HEK293 (cell line): Measurements from ENCODE around the gene PLEKHA7.
A peak's percentile ranks its signal among the peaks of the same experiment; 100 is the strongest.

Experiments
- KLF9 ChIP-seq: fragments of 450-650 bp; formaldehyde crosslinking; IDR thresholded peaks from 2 replicates; pipeline ENCODE4 v1.5.1; 2016; ENCODE audit warnings: missing biosample characterization, missing genetic modification characterization, low read depth
- REST ChIP-seq: fragments of 450-650 bp; formaldehyde crosslinking; IDR thresholded peaks from 2 replicates; pipeline ENCODE4 v1.5.1; 2016; ENCODE audit warnings: missing biosample characterization, missing genetic modification characterization
- TCF7L2 ChIP-seq: IDR thresholded peaks from 2 replicates; pipeline ENCODE4 v1.6.1; 2011; ENCODE audit warnings: low read depth, mild to moderate bottlenecking, inconsistent platforms, low read length, moderate library complexity, borderline replicate concordance
- TRIM28 ChIP-seq: IDR thresholded peaks from 2 replicates; pipeline ENCODE4 v1.6.1; 2011; ENCODE audit warnings: low read length, control low read depth, borderline replicate concordance
- ZBTB11 ChIP-seq: fragments of 450-650 bp; formaldehyde crosslinking; conservative IDR thresholded peaks from 2 replicates; pipeline ENCODE4 v1.5.1; 2016; ENCODE audit warnings: low read depth, missing biosample characterization, missing genetic modification characterization
- ZBTB8A ChIP-seq: fragments of 450-650 bp; formaldehyde crosslinking; IDR thresholded peaks from 2 replicates; pipeline ENCODE4 v1.5.1; 2016; ENCODE audit warnings: missing biosample characterization, missing genetic modification characterization
- ZIC2 ChIP-seq: fragments of 450-650 bp; formaldehyde crosslinking; IDR thresholded peaks from 2 replicates; pipeline ENCODE4 v1.5.1; 2016; ENCODE audit warnings: missing biosample characterization, missing genetic modification characterization
- ZNF202 ChIP-seq: fragments of 450-650 bp; formaldehyde crosslinking; IDR thresholded peaks from 2 replicates; pipeline ENCODE4 v1.5.1; 2016; ENCODE audit warnings: missing biosample characterization, missing genetic modification characterization, borderline replicate concordance
- ZNF274 ChIP-seq, 2 experiments: fragments of 200-500 bp in 1 of 2; fragments of 450-650 bp in 1 of 2; sonication (Bioruptor generic) in 1 of 2; formaldehyde crosslinking in 1 of 2; IDR thresholded peaks; 2 replicates each; pipeline versions ENCODE4 v1.5.1 to v1.6.1; 2014 to 2016; ENCODE audit warnings: borderline replicate concordance in 1 of 2, inconsistent platforms in 1 of 2, low read length in 1 of 2, missing biosample characterization in 1 of 2, missing genetic modification characterization in 1 of 2
- ZNF394 ChIP-seq: fragments of 450-650 bp; formaldehyde crosslinking; IDR thresholded peaks from 2 replicates; pipeline ENCODE4 v1.5.1; 2016; ENCODE audit warnings: missing biosample characterization, missing genetic modification characterization, mild to moderate bottlenecking, moderate library complexity, borderline replicate concordance
- ZNF549 ChIP-seq: fragments of 450-650 bp; IDR thresholded peaks from 2 replicates; pipeline ENCODE4 v1.5.1; 2018; ENCODE audit warnings: missing biosample characterization, missing genetic modification characterization, mild to moderate bottlenecking, inconsistent platforms, moderate library complexity
- ZNF555 ChIP-seq: fragments of 450-650 bp; formaldehyde crosslinking; conservative IDR thresholded peaks from 2 replicates; pipeline ENCODE4 v1.5.1; 2017; ENCODE audit warnings: missing biosample characterization, mild to moderate bottlenecking, missing genetic modification characterization, inconsistent platforms
- ZNF600 ChIP-seq: fragments of 450-650 bp; formaldehyde crosslinking; IDR thresholded peaks from 2 replicates; pipeline ENCODE4 v1.5.1; 2016; ENCODE audit warnings: missing biosample characterization, missing genetic modification characterization
- ZNF624 ChIP-seq: fragments of 450-650 bp; formaldehyde crosslinking; IDR thresholded peaks from 2 replicates; pipeline ENCODE4 v1.5.1; 2017; ENCODE audit warnings: missing biosample characterization, missing genetic modification characterization
- ZNF660 ChIP-seq: fragments of 450-650 bp; IDR thresholded peaks from 2 replicates; pipeline ENCODE4 v1.5.1; 2018; ENCODE audit warnings: missing biosample characterization, mild to moderate bottlenecking, missing genetic modification characterization
- ZNF670 ChIP-seq: fragments of 450-650 bp; formaldehyde crosslinking; IDR thresholded peaks from 2 replicates; pipeline ENCODE4 v1.5.1; 2016; ENCODE audit warnings: missing biosample characterization, missing genetic modification characterization, low read depth
- TF ChIP-seq, protein P1 (sequence below): fragments of 450-650 bp; formaldehyde crosslinking; IDR thresholded peaks from 2 replicates; pipeline ENCODE4 v1.5.1; 2016; ENCODE audit warnings: missing biosample characterization, missing genetic modification characterization, low read depth
- TF ChIP-seq, protein P2 (sequence below): fragments of 450-650 bp; formaldehyde crosslinking; IDR thresholded peaks from 2 replicates; pipeline ENCODE4 v1.5.1; 2016; ENCODE audit warnings: missing biosample characterization, missing genetic modification characterization
- TF ChIP-seq, protein P3 (sequence below): fragments of 450-650 bp; IDR thresholded peaks from 2 replicates; pipeline ENCODE4 v1.5.1; 2018; ENCODE audit warnings: missing biosample characterization, mild to moderate bottlenecking, missing genetic modification characterization

PLEKHA7 gene

DNA sequence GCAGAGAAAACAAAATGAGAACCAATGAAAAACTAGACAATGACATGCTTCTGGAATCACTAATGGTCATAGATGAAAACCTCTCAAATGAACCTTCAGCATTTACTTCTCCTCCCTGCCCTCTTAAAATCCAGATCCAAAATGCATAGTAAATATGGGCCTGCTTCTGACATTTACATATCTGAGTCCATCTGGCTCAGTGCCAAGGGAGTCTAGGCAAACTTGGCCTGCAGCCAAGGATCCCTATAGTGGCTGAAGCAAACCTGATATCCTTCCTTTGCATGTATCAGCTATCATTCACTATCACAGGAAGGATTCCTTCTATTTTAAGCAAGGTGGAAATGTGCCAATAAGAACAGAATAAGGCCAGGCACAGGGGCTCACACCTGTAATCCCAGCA, 170.9 kb downstream of the PLEKHA7 start (continued):
- TF ChIP-seq ZNF600 (tag by site-specific recombination) (no peak), ZNF274 (IDR thresholded peaks at IDR 0.05; ENCODE audit: low read length) (no peak), ZNF274 (tag by site-specific recombination; IDR thresholded peaks at IDR 0.05; ENCODE audit: borderline replicate concordance) (no peak), ZNF670 (tag by site-specific recombination) (no peak), TCF7L2 (no peak), ZNF394 (tag by site-specific recombination) (no peak), ZNF624 (no peak), ZBTB11 (tag by site-specific recombination) (no peak), ZNF202 (tag by site-specific recombination) (no peak), KLF9 (tag by site-specific recombination) (no peak), ZNF660 (tag by site-specific recombination) (peak; percentile 69; the same call in 1 of the 2 replicates), ZNF555 (tag by site-specific recombination) (no peak), ZBTB8A (tag by site-specific recombination) (no peak), REST (tag by site-specific recombination) (no peak), ZNF549 (tag by site-specific recombination) (0 out of 2 replicates have a peak, but pooled peaks have one; percentile 31), TRIM28 (no peak), ZIC2 (tag by site-specific recombination) (no peak)
- TF ChIP-seq, protein P1, sequence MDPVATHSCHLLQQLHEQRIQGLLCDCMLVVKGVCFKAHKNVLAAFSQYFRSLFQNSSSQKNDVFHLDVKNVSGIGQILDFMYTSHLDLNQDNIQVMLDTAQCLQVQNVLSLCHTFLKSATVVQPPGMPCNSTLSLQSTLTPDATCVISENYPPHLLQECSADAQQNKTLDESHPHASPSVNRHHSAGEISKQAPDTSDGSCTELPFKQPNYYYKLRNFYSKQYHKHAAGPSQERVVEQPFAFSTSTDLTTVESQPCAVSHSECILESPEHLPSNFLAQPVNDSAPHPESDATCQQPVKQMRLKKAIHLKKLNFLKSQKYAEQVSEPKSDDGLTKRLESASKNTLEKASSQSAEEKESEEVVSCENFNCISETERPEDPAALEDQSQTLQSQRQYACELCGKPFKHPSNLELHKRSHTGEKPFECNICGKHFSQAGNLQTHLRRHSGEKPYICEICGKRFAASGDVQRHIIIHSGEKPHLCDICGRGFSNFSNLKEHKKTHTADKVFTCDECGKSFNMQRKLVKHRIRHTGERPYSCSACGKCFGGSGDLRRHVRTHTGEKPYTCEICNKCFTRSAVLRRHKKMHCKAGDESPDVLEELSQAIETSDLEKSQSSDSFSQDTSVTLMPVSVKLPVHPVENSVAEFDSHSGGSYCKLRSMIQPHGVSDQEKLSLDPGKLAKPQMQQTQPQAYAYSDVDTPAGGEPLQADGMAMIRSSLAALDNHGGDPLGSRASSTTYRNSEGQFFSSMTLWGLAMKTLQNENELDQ (tag by site-specific recombination), result no peak
- TF ChIP-seq, protein P2, sequence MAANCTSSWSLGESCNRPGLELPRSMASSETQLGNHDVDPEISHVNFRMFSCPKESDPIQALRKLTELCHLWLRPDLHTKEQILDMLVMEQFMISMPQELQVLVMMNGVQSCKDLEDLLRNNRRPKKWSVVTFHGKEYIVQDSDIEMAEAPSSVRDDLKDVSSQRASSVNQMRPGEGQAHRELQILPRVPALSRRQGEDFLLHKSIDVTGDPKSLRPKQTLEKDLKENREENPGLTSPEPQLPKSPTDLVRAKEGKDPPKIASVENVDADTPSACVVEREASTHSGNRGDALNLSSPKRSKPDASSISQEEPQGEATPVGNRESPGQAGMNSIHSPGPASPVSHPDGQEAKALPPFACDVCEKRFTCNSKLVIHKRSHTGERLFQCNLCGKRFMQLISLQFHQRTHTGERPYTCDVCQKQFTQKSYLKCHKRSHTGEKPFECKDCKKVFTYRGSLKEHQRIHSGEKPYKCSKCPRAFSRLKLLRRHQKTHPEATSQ, result no peak
- TF ChIP-seq, protein P3, sequence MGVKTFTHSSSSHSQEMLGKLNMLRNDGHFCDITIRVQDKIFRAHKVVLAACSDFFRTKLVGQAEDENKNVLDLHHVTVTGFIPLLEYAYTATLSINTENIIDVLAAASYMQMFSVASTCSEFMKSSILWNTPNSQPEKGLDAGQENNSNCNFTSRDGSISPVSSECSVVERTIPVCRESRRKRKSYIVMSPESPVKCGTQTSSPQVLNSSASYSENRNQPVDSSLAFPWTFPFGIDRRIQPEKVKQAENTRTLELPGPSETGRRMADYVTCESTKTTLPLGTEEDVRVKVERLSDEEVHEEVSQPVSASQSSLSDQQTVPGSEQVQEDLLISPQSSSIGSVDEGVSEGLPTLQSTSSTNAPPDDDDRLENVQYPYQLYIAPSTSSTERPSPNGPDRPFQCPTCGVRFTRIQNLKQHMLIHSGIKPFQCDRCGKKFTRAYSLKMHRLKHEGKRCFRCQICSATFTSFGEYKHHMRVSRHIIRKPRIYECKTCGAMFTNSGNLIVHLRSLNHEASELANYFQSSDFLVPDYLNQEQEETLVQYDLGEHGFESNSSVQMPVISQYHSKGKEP, result no peak
- TF ChIP-seq, all 188 proteins: peak for 5
